Heart right ventricle (tissue), 16 donors: ENCODE results near the gene CD276. TPM values are rescaled to one million over a fixed set of nuclear protein-coding genes. Genes with fewer than 3 reads are reported as not detected.
"Not testable (repeated sequence)": the region's sequence is repeated elsewhere in the genome, so short reads cannot be mapped to it uniquely, and the experiment has no call there.

ENCODE experiments used
- ATAC-seq, 8 donors: fragments of 200-7000 bp; cut with Tn5 transposase; one replicate each; pipeline ENCODE4 v1.9.1; 2020; ENCODE audit warnings: mild to moderate bottlenecking in 8 of 8, moderate library complexity in 8 of 8, moderate number of reproducible peaks in 1 of 8
- DNase-seq, 2 donors: peaks; one replicate each; pipeline ENCODE4 v3.0.0-alpha.2; 2020
- H3K27ac ChIP-seq, 10 donors: fragments of 200-600 bp; sonication (generic) in 2 of 10; one replicate each; pipeline versions ENCODE4 v1.5.0 to v1.8.0; 2020 to 2022; ENCODE audit warnings: mild to moderate bottlenecking in 3 of 10
- H3K27me3 ChIP-seq, 7 donors: fragments of 200-600 bp; one replicate each; pipeline ENCODE4 v1.8.0; 2021 to 2022; ENCODE audit warnings: mild to moderate bottlenecking in 2 of 7
- H3K36me3 ChIP-seq, 9 donors: fragments of 200-600 bp; sonication (generic) in 1 of 9; one replicate each; pipeline versions ENCODE4 v1.5.0 to v1.8.0; 2020 to 2022; ENCODE audit warnings: mild to moderate bottlenecking in 2 of 9
- H3K4me1 ChIP-seq, 9 donors: fragments of 200-600 bp; sonication (generic) in 1 of 9; one replicate each; pipeline versions ENCODE4 v1.5.0 to v1.8.0; 2020 to 2022; ENCODE audit warnings: mild to moderate bottlenecking in 4 of 9
- H3K4me3 ChIP-seq, 10 donors: fragments of 200-600 bp; sonication (generic) in 2 of 10; one replicate each; pipeline versions ENCODE4 v1.5.0 to v1.8.0; 2020 to 2022; ENCODE audit warnings: mild to moderate bottlenecking in 7 of 10, moderate library complexity in 2 of 10
- H3K9me3 ChIP-seq, 11 donors: fragments of 200-600 bp in 10 of 11; sonication (generic) in 2 of 11; one replicate each; pipeline versions ENCODE4 v1.5.0 to v1.8.0; 2013 to 2022; ENCODE audit warnings: mild to moderate bottlenecking in 2 of 11, control low read depth in 1 of 11, moderate library complexity in 1 of 11
- CTCF ChIP-seq, 9 donors: fragments of 200-600 bp; sonication (generic) in 2 of 9; IDR thresholded peaks; one replicate each; pipeline versions ENCODE4 v1.5.0 to v1.8.0; 2021 to 2022; ENCODE audit warnings: antibody characterized with exemption in 9 of 9, mild to moderate bottlenecking in 5 of 9, moderate library complexity in 1 of 9
- WGBS, 2 donors: extraction: QIAGEN DNeasy Blood & Tissue Kit; methylation state at CpG; one replicate each; pipeline ENCODE4 v1.1.7; 2013; ENCODE audit warnings: inconsistent platforms in 1 of 2; 5-methylcytosine and 5-hydroxymethylcytosine counted together
- intact Hi-C, 10 donors: fragments of 100-400 bp; cut with DNase I; formaldehyde crosslinking; loops; one replicate each; pipeline versions ENCODE4 v1.11.1 to v1.14.2; 2022
- polyA plus RNA-seq, 2 donors: library from polyadenylated mRNA; stranded (reverse); fragments of 200-250 nt; gene quantifications; one replicate each; pipeline ENCODE4 v1.2.3, GENCODE V29; 2013
- total RNA-seq, 10 donors: library from RNA; stranded (reverse); fragmentation: NEBNext Ultra II Directional in 3 of 10; extraction: Animal tissue kit (Norgen Biotek cat#: 25700) in 3 of 10; gene quantifications; one replicate each; pipeline versions ENCODE4 v1.2.1 to v1.2.4, GENCODE V29; 2021 to 2023
- donor health status: Arrhythmogenic right ventricular cardiomyopathy.
- donor health status: ischemic (EF 13 %, LVEDD 7.1; RV severe dilation, severe dysfunction).
- donor health status: healthy with polysubstance abuse.
- donor health status: DM: no; HTN: yes; CAD: no.
- donor health status: DM: no; HTN: no; CAD: no.
- donor health status: ischemic (EF 25% LVEDD 6.9; RV normal size, moderate dysfunction).
- donor health status: ischemic (EF 25% LVEDD 5.7; RV mildly dilated, moderate dysfunction).
- donor health status: healthy.
- donor health status: DM: yes; HTN: yes; CAD: no.
- donor health status: Ischemic cardiomyopathy.
- donor health status: ischemic (EF 35%, LVEDD 5.7; RV mildly dilated, moderate dysfunction).
- donor health status: nonischemic (EF 11% LVEDD 7.7; RV severe dilation, severe dysfunction).
- donor health status: DM: yes; HTN: yes; CAD: no.
- donor health status: PGD.
- donor health status: ischemic (EF 29% LVEDD 5.4; RV normal size, mild dysfunction).
- donor health status: nonischemic (EF 23%, LVEDD 6.1; RV moderate dilation, normal function).

CD276 gene
- total and polyA plus RNA-seq, 12 donors, result 26.5 to 77.1 (median 38.1) TPM

- Histone ChIP-seq H3K9me3 (no peaks in the 10 kb centered on the region), H3K4me1 (peaks cover 0 to 18% (median 0%) of the 10 kb centered on the region in 9 donors), H3K4me3 (no peak overlapping the region), H3K27ac (peak overlapping the region; percentile 45 to 76 (median 59)), H3K27me3 (no peaks in the 10 kb centered on the region), H3K36me3 (no peaks in the 10 kb centered on the region)
- no peak for TF ChIP-seq CTCF (IDR thresholded peaks at IDR 0.05)
- WGBS, 2 donors, result 51 to 66% methylated on average over 7 of the region's 7 CpGs
- ATAC-seq (peak in 7 of 8 donors; percentile 28 to 93 (median 82)), DNase-seq (no peak)
- intact Hi-C loops, result loop anchor here in 1 of 10 donors (10.0 kb wide), 1 partner anchor 177 kb away; no protein-coding TSS in a partner anchor
Observed at GRCh38 chr15:73727330-73727976, 43.3 kb downstream of the CD276 start.

- peaks cover 0 to 12% (median 0%) of the 10 kb centered on the region in 9 donors for H3K4me1 ChIP-seq
- H3K9me3 ChIP-seq, H3K36me3 ChIP-seq, H3K4me3 ChIP-seq, intact Hi-C loops, H3K27ac ChIP-seq, H3K27me3 ChIP-seq, DNase-seq, ATAC-seq: not testable (repeated sequence)
- WGBS, 2 donors, result 97 to 98% methylated on average over 22 to 29 of the region's 29 CpGs
Observed at GRCh38 chr15:73732051-73732450, 47.9 kb downstream of the CD276 start.

GRCh38 chr15:73732930-73733329 lies 48.7 kb downstream of the CD276 start:
- TF ChIP-seq CTCF (IDR thresholded peaks at IDR 0.05), result no peak
- no peaks in the 10 kb centered on the region for H3K9me3 ChIP-seq
- H3K4me3 ChIP-seq, result no peak overlapping the region
- ATAC-seq (no peak), DNase-seq (no peak)
- 65 to 67% methylated on average over 3 of the region's 3 CpGs for WGBS, 2 donors
- H3K27me3 ChIP-seq, result peaks cover 0 to 4% (median 0%) of the 10 kb centered on the region in 7 donors
- H3K4me1 ChIP-seq, result peaks cover 0 to 4% (median 0%) of the 10 kb centered on the region in 9 donors
- intact Hi-C loops, result no loop called here
- H3K36me3 ChIP-seq, result no peaks in the 10 kb centered on the region
- H3K27ac ChIP-seq, result no peak overlapping the region

GRCh38 chr15:73737535-73737934 lies 53.4 kb downstream of the CD276 start:
- DNase-seq, result no peak
- intact Hi-C loops, result loop anchor here in 1 of 10 donors (5.0 kb wide), 1 partner anchor 50 kb away; no protein-coding TSS in a partner anchor
- peak in 2 of 8 donors; percentile 17 to 34 for ATAC-seq
- H3K9me3 ChIP-seq, result no peaks in the 10 kb centered on the region
- no peak overlapping the region for H3K27ac ChIP-seq
- TF ChIP-seq CTCF (IDR thresholded peaks at IDR 0.05), result no peak
- H3K36me3 ChIP-seq, result peaks cover 0 to 4% (median 0%) of the 10 kb centered on the region in 9 donors
- WGBS, 2 donors, result 60 to 61% methylated on average over 7 of the region's 7 CpGs
- H3K4me1 ChIP-seq, result peaks cover 0 to 16% (median 3%) of the 10 kb centered on the region in 9 donors
- H3K27me3 ChIP-seq, result peaks cover 0 to 4% (median 0%) of the 10 kb centered on the region in 7 donors
- H3K4me3 ChIP-seq, result no peak overlapping the region
